Activated CD8-positive, alpha-beta memory T cell treated with anti-CD3 and anti-CD28 coated beads, Interleukin-2, amount 10 ng/mL, durations not matched to agents 7 days and 5 days (primary cell): ENCODE measurements around the gene MRPS34. TPM values are rescaled to one million over a fixed set of nuclear protein-coding genes. Genes with fewer than 3 reads are reported as not detected.
A peak's percentile ranks its signal among the peaks of the same experiment; 100 is the strongest.

Source experiments
- ATAC-seq: fragments of 150-1000 bp; cut with Tn5 transposase; one replicate; pipeline ENCODE4 v1.10.0; 2021; ENCODE audit warnings: moderate library complexity
- CTCF ChIA-PET: fragments of 350-600 bp; sonication (Branson Sonifier 250); formaldehyde crosslinking; loops from one replicate; lab custom pipeline; 2021; ENCODE audit warnings: antibody characterized with exemption; lab: Charles Lee
- DNase-seq: peaks from one replicate; pipeline ENCODE4 v3.0.0-alpha.2; 2020
- H3K27ac Mint-ChIP-seq: one replicate; pipeline ENCODE4 v1.8.0; 2021; ENCODE audit warnings: mild to moderate bottlenecking, mixed read lengths
- H3K27me3 Mint-ChIP-seq: one replicate; pipeline ENCODE4 v1.8.0; 2021; ENCODE audit warnings: mixed read lengths
- H3K36me3 Mint-ChIP-seq: one replicate; pipeline ENCODE4 v1.8.0; 2021; ENCODE audit warnings: mild to moderate bottlenecking, mixed read lengths
- H3K4me1 Mint-ChIP-seq: one replicate; pipeline ENCODE4 v1.8.0; 2021; ENCODE audit warnings: mixed read lengths
- H3K4me3 Mint-ChIP-seq: one replicate; pipeline ENCODE4 v1.8.0; 2021; ENCODE audit warnings: mild to moderate bottlenecking, moderate library complexity, mixed read lengths
- H3K9me3 Mint-ChIP-seq: one replicate; pipeline ENCODE4 v1.8.0; 2022; ENCODE audit warnings: low read depth, mixed read lengths
- total RNA-seq, 2 experiments: library from RNA; stranded (reverse); gene quantifications; one replicate each; pipeline ENCODE4 v1.2.3, GENCODE V29; 2021

Gene MRPS34
- total RNA-seq, 2 experiments from 2014 or later: 134 to 154 TPM

DNA sequence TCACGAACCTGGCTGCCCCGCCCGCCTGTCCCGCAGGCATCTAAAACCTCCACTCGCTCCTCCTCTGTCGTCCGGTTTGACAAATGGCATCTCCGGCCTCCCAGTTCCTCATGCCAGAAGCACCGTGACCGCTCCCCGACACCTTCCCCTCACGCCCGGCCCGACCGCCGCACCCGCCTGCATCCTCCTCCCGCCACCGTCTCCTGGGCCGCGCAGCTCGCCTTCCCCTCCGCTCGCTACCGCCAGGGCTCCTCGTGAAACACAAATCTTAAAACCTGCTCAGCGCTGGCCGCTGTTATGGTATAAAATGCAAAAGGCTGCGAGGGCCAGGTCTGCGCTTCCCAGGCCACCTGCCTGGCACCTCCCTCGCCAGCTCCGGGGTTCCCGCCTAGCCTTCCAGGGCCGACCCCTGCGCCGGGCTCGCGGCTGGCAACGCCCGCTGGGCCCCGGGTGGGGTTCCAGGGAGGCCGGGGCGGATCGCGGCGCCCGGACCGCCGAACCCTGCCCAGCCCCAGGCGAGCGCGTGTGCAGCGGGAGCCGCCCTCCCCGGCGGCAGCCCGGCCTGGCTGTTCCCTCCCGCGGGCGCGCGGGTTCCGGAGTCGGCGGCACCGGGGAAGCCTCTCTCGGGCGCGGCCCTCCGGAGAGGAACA, 8.9 kb upstream of the MRPS34 start:
- Mint-ChIP-seq H3K27me3 (no peaks in the 10 kb centered on the region), H3K4me3 (peak overlapping the region; percentile 93)

DNA sequence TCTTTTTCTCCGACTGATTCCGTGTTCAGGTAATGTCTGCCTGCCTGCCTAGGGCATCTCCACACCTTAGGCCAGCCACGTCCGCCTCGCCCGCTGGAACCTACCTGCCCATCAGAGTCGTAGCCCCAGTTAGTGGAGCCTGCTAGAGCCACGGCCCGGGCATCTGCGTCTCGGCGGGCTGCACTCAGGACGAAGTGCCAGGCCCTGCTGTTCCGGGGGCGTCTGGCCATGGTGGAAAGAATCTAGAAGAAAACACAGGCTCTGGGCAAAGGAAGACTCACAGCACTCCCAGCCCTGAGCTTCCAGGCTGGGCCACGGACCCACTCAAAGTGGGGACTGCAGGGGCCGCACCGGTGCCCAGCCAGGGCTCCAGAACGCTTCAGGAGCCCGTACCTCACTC, 8.3 kb upstream of the MRPS34 start:
- H3K9me3 Mint-ChIP-seq: no peaks in the 10 kb centered on the region
- H3K27me3 Mint-ChIP-seq: no peaks in the 10 kb centered on the region
- CTCF ChIA-PET: interaction anchor here (2.2 to 2.7 kb wide), 2 partner anchors 9 to 43 kb away, joined by 11 to 47 read pairs; partner anchors contain the start of genes EME2, MRPS34 and NME3
- H3K4me3 Mint-ChIP-seq: peak overlapping the region; percentile 82
- peak overlapping the region; percentile 84 for H3K27ac Mint-ChIP-seq
- H3K4me1 Mint-ChIP-seq: peaks cover 24% of the 10 kb centered on the region
- no peak for DNase-seq
- H3K36me3 Mint-ChIP-seq: no peaks in the 10 kb centered on the region
- no peak for ATAC-seq

More for the DNA sequence above, 8.9 kb upstream of the MRPS34 start:
- peaks cover 24% of the 10 kb centered on the region for H3K4me1 Mint-ChIP-seq
- CTCF ChIA-PET: interaction anchor here (1.1 to 2.7 kb wide), 5 partner anchors 9 to 159 kb away, joined by 3 to 47 read pairs (median 10); partner anchors contain the start of genes EME2, FAHD1, HAGH and MAPK8IP3
- no peak for ATAC-seq
- DNase-seq: peak; percentile 66
- no peaks in the 10 kb centered on the region for H3K9me3 Mint-ChIP-seq
- H3K27ac Mint-ChIP-seq: peak overlapping the region; percentile 84
- no peaks in the 10 kb centered on the region for H3K36me3 Mint-ChIP-seq

DNA sequence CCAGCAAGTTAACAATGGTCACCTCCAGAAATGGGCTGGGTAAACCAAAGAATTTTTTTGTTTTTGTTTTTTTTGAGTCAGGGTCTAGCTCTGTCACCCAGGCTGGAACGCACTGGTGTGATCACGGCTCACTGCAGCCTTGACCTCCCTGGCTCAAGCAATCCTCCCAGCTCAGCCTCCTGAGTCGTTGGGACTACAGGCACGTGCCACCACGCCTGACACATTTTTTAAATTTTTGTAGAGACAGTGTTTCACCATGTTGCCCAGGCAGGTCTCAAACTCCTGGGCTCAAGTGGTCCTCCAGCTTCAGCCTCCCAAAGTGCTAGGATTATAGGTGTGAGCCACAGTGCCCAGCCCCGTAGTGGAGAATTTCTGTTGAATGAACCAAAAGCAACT, 7.7 kb upstream of the MRPS34 start:
- CTCF ChIA-PET: interaction anchor here (2.7 kb wide), 1 partner anchor 8 kb away, joined by 47 read pairs; the partner anchor contains the start of genes EME2, MRPS34 and NME3
- peak overlapping the region; percentile 84 for H3K27ac Mint-ChIP-seq
- peaks cover 24% of the 10 kb centered on the region for H3K4me1 Mint-ChIP-seq
- no peaks in the 10 kb centered on the region for H3K27me3 Mint-ChIP-seq
- ATAC-seq (no peak), DNase-seq (no peak)
- H3K4me3 Mint-ChIP-seq: peak overlapping the region; percentile 82
- H3K36me3 Mint-ChIP-seq: no peaks in the 10 kb centered on the region
- no peaks in the 10 kb centered on the region for H3K9me3 Mint-ChIP-seq

- CTCF ChIA-PET: no interaction called here
- DNase-seq (no peak), ATAC-seq (no peak)
- Mint-ChIP-seq H3K4me1 (peaks cover 24% of the 10 kb centered on the region), H3K9me3 (no peaks in the 10 kb centered on the region), H3K27me3 (no peaks in the 10 kb centered on the region), H3K36me3 (no peaks in the 10 kb centered on the region), H3K27ac (no peak overlapping the region), H3K4me3 (peak overlapping the region; percentile 32)
These were observed 7.1 kb upstream of the MRPS34 start for GRCh38 chr16:1779741-1780676.

DNA sequence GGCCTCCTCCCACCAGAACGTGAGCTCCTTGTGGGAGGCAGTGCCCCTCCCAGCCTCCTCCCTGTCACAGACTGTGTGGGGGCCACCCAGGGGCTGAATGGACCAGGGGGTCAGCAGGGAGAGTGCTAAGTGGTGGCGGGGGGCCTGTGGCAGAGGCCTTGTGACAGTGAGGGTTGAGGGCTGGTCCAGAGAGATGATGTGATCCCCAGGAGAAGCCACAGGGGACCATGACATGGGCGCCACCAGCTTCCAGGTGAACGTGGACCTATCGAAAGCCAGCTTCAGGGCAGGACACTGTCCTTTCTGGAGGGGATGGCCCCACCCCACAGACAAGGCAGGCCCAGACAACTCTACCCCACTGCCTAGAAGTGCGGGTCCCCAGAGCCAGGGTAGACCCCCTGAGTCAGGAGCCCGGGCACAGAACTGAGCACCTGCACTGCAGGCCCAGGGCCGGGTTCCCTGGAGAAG, 6.3 kb upstream of the MRPS34 start:
- Mint-ChIP-seq H3K36me3 (no peaks in the 10 kb centered on the region), H3K4me1 (peaks cover 28% of the 10 kb centered on the region), H3K27ac (no peak overlapping the region), H3K4me3 (no peak overlapping the region), H3K9me3 (no peaks in the 10 kb centered on the region), H3K27me3 (no peaks in the 10 kb centered on the region)
- CTCF ChIA-PET: no interaction called here
- ATAC-seq: no peak
- no peak for DNase-seq

GRCh38 chr16:1778200-1779179, 5.6 kb upstream of the MRPS34 start:
- no peak overlapping the region for H3K27ac Mint-ChIP-seq
- H3K9me3 Mint-ChIP-seq: no peaks in the 10 kb centered on the region
- H3K27me3 Mint-ChIP-seq: no peaks in the 10 kb centered on the region
- ATAC-seq (no peak), DNase-seq (no peak)
- peaks cover 26% of the 10 kb centered on the region for H3K4me1 Mint-ChIP-seq
- CTCF ChIA-PET: no interaction called here
- no peak overlapping the region for H3K4me3 Mint-ChIP-seq
- H3K36me3 Mint-ChIP-seq: no peaks in the 10 kb centered on the region

GRCh38 chr16:1777375-1778199, 4.7 kb upstream of the MRPS34 start:
- no peaks in the 10 kb centered on the region for H3K27me3 Mint-ChIP-seq
- H3K27ac Mint-ChIP-seq: no peak overlapping the region
- ATAC-seq: no peak
- DNase-seq: no peak
- H3K9me3 Mint-ChIP-seq: no peaks in the 10 kb centered on the region
- no peak overlapping the region for H3K4me3 Mint-ChIP-seq
- H3K4me1 Mint-ChIP-seq: peaks cover 22% of the 10 kb centered on the region
- no peaks in the 10 kb centered on the region for H3K36me3 Mint-ChIP-seq
- CTCF ChIA-PET: interaction anchor here (0.7 kb wide), 1 partner anchor 155 kb away, joined by 3 read pairs; no protein-coding TSS in a partner anchor

DNA sequence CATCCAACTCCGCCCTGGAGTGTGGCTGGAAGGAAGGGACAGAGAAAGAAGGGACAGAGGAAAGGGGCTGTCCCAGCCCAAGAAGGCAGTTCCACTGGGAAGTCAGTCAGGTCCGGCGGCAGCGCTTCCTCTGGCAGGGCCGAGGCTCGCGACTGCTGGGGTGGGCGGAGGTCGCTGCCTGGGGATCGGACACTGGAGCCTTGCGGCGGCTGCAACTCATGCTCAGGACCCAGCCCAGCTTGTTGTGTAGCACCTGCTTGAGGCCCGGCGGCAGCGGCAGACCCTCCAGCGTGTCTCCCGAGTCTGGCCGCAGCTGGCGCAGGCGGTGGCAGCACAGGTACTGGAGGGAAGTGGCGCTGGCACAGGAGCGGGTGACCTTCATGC, 4.0 kb upstream of the MRPS34 start:
- peaks cover 5% of the 10 kb centered on the region for H3K36me3 Mint-ChIP-seq
- no peaks in the 10 kb centered on the region for H3K27me3 Mint-ChIP-seq
- H3K4me3 Mint-ChIP-seq: no peak overlapping the region
- no peak for DNase-seq
- peaks cover 22% of the 10 kb centered on the region for H3K4me1 Mint-ChIP-seq
- H3K27ac Mint-ChIP-seq: no peak overlapping the region
- H3K9me3 Mint-ChIP-seq: no peaks in the 10 kb centered on the region
- ATAC-seq: no peak
- CTCF ChIA-PET: no interaction called here

DNA sequence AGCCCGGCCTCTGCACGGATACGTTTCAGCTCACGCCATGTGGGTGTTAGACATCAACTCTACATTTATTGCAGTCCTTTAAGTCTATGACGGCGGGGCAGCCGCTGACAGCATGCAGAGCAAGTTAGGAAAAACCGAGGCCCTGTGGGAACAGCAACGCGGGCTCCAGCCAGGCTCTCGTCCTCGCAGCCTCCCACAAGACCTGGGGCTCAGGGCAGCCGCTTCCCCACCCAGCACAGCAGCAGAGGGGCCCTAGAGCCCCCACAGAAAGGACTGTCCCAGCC, 3.7 kb upstream of the MRPS34 start:
- H3K4me1 Mint-ChIP-seq: peaks cover 19% of the 10 kb centered on the region
- H3K4me3 Mint-ChIP-seq: no peak overlapping the region
- peaks cover 5% of the 10 kb centered on the region for H3K36me3 Mint-ChIP-seq
- CTCF ChIA-PET: no interaction called here
- H3K9me3 Mint-ChIP-seq: no peaks in the 10 kb centered on the region
- DNase-seq (no peak), ATAC-seq (no peak)
- no peak overlapping the region for H3K27ac Mint-ChIP-seq
- H3K27me3 Mint-ChIP-seq: no peaks in the 10 kb centered on the region

DNA sequence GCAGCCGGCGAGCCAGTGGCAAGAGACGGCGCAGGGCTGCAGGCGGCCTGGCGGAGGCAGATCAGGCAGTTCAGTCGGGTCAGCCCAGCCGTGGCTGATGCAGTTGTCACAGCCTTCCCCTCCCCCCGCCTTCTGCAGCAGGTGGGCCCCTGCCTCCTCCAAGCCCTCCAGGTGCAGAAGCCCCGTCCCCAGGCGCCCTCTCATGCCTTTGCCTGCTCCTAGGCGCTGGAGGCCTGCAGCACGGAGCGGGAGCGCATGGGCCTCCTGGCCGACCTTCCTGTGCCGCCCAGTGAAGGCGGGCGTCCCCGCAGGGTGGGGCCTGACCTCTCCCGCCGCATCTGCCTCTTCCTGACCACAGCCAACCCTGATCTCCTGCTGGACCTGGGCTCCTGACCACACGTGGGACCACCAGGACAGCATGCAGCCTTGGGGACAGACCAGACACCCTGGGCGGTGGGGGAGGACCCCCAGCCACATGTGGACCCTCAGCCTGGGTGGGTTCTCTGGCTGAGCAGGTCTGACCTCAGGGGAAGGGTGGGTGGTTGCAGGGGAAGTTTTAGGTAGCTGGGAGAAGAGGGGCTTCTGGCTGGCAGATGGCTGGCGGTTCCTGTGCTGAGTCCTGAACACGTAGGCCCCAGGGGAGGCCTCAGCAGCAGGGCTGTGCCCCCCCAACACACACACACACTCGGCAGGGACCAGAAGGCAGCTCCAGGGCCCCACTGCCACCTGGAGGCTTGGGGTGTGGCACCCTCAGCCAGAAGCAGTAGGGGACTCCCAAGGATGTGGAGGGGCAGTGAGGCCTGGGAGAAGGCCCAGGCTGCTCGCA, 3.1 kb upstream of the MRPS34 start:
- H3K4me3 Mint-ChIP-seq: no peak overlapping the region
- ATAC-seq: no peak
- no peaks in the 10 kb centered on the region for H3K9me3 Mint-ChIP-seq
- H3K36me3 Mint-ChIP-seq: peaks cover 5% of the 10 kb centered on the region
- no peaks in the 10 kb centered on the region for H3K27me3 Mint-ChIP-seq
- CTCF ChIA-PET: no interaction called here
- no peak for DNase-seq
- peaks cover 13% of the 10 kb centered on the region for H3K4me1 Mint-ChIP-seq
- H3K27ac Mint-ChIP-seq: no peak overlapping the region

GRCh38 chr16:1775006-1775845, 2.3 kb upstream of the MRPS34 start:
- Mint-ChIP-seq H3K36me3 (peaks cover 5% of the 10 kb centered on the region), H3K4me3 (peak overlapping the region; percentile 22), H3K9me3 (no peaks in the 10 kb centered on the region), H3K27ac (no peak overlapping the region), H3K4me1 (peaks cover 11% of the 10 kb centered on the region), H3K27me3 (no peaks in the 10 kb centered on the region)
- CTCF ChIA-PET: interaction anchor here (1.5 to 4.5 kb wide), 2 partner anchors 48 to 70 kb away, joined by 6 to 25 read pairs; partner anchors contain the start of gene MAPK8IP3
- no peak for DNase-seq
- ATAC-seq: no peak
